Measurements from ENCODE around the gene NTM.

DNA sequence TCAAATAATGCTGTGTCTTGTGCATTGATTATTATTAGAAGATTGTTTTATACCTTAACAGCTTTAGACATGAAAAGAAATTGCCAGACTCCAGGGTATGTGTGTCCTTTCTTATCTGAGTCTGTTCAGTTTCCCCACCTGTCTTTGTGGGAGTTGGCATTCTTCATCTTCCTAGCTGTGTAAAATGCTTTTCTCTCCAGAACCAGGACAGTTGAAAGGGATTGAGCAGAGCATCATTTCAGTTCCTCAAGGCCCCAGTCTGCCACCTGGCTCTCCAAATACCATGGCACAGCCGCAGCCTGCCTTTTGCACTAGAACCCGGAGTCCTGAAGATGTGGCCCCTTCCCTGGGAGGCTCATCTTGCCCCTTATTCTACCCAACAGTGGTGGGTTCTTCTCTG, 851.9 kb downstream of the NTM start:
- TF ChIP-seq, protein P1, sequence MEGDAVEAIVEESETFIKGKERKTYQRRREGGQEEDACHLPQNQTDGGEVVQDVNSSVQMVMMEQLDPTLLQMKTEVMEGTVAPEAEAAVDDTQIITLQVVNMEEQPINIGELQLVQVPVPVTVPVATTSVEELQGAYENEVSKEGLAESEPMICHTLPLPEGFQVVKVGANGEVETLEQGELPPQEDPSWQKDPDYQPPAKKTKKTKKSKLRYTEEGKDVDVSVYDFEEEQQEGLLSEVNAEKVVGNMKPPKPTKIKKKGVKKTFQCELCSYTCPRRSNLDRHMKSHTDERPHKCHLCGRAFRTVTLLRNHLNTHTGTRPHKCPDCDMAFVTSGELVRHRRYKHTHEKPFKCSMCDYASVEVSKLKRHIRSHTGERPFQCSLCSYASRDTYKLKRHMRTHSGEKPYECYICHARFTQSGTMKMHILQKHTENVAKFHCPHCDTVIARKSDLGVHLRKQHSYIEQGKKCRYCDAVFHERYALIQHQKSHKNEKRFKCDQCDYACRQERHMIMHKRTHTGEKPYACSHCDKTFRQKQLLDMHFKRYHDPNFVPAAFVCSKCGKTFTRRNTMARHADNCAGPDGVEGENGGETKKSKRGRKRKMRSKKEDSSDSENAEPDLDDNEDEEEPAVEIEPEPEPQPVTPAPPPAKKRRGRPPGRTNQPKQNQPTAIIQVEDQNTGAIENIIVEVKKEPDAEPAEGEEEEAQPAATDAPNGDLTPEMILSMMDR (conservative IDR thresholded peaks at IDR 0.05; ENCODE audit: low read length), result no peak
- no peak for TF ChIP-seq EZH2phosphoT487 (IDR thresholded peaks at IDR 0.05; ENCODE audit: borderline replicate concordance)

Measured in Loucy (cell line).